GM18870 (cell line): ENCODE measurements around the gene CCDC136.

Experiments
- ATAC-seq: cut with Tn5 transposase; IDR thresholded peaks from one replicate; pipeline ENCODE4 v1.9.1; 2021; ENCODE audit warnings: moderate library complexity; ENCODE audit not compliant: unreplicated experiment

The CCDC136 gene

GRCh38 chr7:128830231-128831177 lies 38.7 kb downstream of the CCDC136 start, which contains the start of gene FLNC:
Gene FLNC, plus strand, starts transcription at chr7:128830406. Its CDS starts 232 bp downstream, at chr7:128830638.
- no peak for ATAC-seq

GRCh38 chr7:128831178-128831993 lies 39.6 kb downstream of the CCDC136 start:
- no peak for ATAC-seq

- ATAC-seq: no peak
These were observed 40.5 kb downstream of the CCDC136 start for GRCh38 chr7:128831994-128832879.

- no peak for ATAC-seq
These were observed 41.0 kb downstream of the CCDC136 start for GRCh38 chr7:128832880-128833147.

- ATAC-seq: no peak
These were observed 41.6 kb downstream of the CCDC136 start for GRCh38 chr7:128833148-128833945.

GRCh38 chr7:128833946-128834325 lies 42.2 kb downstream of the CCDC136 start:
- ATAC-seq: no peak

- no peak for ATAC-seq
These were observed 43.5 kb downstream of the CCDC136 start for GRCh38 chr7:128835231-128835751.

- no peak for ATAC-seq
These were observed 44.2 kb downstream of the CCDC136 start for GRCh38 chr7:128835790-128836641.

GRCh38 chr7:128836729-128837348 lies 45.1 kb downstream of the CCDC136 start:
- no peak for ATAC-seq

- no peak for ATAC-seq
These were observed 45.8 kb downstream of the CCDC136 start for GRCh38 chr7:128837521-128837921.

GRCh38 chr7:128838109-128838779 lies 46.5 kb downstream of the CCDC136 start:
- no peak for ATAC-seq

GRCh38 chr7:128838981-128839731 lies 47.4 kb downstream of the CCDC136 start:
- no peak for ATAC-seq

GRCh38 chr7:128839751-128840177 lies 48.0 kb downstream of the CCDC136 start:
- no peak for ATAC-seq

- ATAC-seq: no peak
These were observed 48.8 kb downstream of the CCDC136 start for GRCh38 chr7:128840326-128841170.

GRCh38 chr7:128841171-128841690 lies 49.5 kb downstream of the CCDC136 start:
- ATAC-seq: no peak
